Measurements from ENCODE around the gene GEMIN4. TPM values are rescaled to one million over a fixed set of nuclear protein-coding genes. Genes with fewer than 3 reads are reported as not detected.

The GEMIN4 gene
- total RNA-seq: 11.3 and 17.1 TPM in 2 replicates

DNA sequence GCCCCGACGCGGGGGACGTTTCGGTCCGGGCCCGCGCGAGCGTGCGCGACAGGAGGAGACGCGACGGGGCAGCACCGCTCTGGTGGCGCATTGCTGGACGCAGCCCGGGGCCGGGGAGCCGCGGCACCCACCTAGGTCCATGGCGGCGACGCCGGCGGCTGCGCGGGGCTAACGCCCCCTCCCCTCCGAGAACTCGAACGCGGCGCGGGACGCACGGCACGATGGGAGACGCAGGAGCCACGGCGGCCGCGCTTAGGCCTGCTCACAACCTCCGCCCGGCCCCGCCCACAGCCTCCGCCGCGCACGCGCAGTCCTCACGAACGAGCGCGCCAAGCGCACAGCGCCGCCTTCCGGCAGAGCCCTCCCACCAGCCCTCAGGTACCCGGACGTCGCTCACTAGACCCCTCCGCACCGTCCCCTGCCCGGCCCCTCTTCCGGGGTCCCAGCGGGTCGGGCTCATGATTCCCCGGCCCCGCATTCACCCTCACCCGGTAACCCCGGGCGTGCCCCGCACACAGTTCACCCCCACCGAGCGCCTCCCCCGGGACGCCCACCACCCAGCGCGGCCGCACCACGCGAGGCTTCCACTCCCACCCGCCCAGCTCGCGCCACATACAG, at the start of gene GEMIN4:
Gene GEMIN4 (minus strand): TSS at position 263 of the 618 bp plus-strand sequence. CDS start 122 bp downstream, at position 141.

DNA sequence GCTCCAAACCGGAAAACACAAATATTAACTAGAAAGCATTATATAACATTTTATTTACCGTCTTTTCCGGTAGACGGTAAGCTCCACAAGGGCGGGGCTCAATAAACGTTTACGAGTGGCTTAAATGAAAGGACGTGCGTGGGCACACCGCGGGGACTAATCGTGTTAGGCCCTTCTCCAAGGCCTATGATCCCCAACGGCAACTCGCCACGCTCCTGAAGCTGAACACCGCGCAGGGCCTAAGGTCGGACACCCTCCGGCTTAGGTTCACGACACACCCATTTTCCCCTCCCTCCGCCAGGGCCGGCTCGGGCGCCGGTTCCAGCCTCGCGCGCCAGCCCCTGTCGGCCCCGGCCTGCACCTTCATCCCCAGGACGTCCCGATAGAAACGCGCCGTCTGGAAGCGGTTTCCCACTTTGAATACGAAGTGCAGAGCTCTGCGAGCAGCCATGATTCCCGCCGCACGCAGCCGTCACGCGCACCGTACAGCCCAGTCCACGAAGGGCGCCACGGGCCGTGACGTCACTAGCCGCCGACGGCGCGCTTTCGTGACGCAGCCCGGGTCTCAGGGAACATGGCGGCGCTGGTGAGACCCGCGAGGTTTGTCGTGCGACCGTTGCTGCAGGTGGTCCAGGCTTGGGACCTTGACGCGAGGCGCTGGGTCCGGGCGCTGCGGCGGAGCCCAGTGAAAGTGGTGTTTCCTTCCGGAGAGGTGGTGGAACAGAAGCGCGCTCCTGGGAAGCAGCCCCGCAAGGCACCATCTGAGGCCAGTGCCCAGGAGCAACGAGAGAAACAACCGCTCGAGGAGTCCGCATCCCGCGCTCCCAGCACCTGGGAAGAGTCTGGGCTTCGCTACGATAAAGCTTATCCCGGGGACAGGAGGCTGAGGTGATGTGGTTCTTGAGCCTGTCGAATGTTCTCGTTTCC, 30.0 kb upstream of the GEMIN4 start, which contains the start of the genes GLOD4 and MRM3:
Gene GLOD4 (minus strand): TSS at position 476 of the 927 bp plus-strand sequence. CDS start 25 bp downstream, at position 451.
Gene MRM3 (plus strand): TSS at position 549 of the 927 bp plus-strand sequence. CDS start 26 bp downstream, at position 575.

DNA sequence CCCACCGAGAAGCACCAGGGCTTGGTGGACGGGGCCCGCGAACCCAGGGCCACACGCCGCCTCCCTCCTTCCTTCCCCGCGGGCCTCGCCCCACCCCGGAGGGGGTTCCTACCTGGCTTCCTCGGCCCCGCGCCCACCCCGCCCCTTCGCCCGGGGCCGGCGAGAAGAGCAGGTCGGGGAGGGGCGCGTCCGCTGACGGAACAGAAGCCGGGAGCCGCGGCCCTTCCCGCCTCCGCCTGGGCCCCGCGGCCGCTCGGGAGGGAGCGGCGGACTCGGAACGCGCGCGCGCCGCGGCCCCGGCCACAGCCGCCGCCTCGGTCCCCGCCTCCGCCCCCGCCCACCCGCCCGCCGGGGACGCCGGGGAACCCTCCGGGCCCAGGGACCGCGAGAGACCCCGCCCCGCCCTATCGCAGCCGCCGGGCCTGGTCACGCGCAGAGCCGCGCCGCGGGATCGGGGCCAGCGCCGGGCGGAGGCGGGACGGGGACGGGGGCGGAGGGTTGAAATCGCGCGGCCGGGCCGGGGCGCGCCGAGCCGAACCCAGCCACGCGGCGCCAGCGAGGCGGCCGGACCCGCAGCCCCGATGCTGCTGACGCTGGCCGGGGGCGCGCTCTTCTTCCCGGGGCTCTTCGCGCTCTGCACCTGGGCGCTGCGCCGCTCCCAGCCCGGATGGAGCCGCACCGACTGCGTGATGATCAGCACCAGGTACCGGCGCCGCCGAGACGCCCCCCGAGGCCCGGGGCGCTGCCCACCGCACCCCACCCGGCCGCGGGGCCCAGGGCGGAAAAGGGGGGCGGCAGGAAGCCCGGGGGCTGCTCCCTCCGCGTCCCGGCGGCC, 19.8 kb downstream of the GEMIN4 start, which contains the start of gene TLCD3A:
Gene TLCD3A (plus strand): TSS at position 530 of the 835 bp plus-strand sequence. CDS start 52 bp downstream, at position 582.

Other genes with a start within 250 kb of the GEMIN4 start
- gene VPS53, start 37.4 kb downstream of the GEMIN4 start, total RNA-seq: 16.1 and 21.1 TPM in 2 replicates
- 32.4 and 32.8 TPM in 2 replicates for gene TLCD3A, start 19.7 kb downstream of the GEMIN4 start, total RNA-seq
- 78.1 and 150 TPM in 2 replicates for gene GLOD4, start 30.0 kb upstream of the GEMIN4 start, total RNA-seq
- 11.5 and 18.3 TPM in 2 replicates for gene MRM3, start 30.1 kb upstream of the GEMIN4 start, total RNA-seq
- gene NXN, start 227.5 kb upstream of the GEMIN4 start, total RNA-seq: 70.1 and 80.4 TPM in 2 replicates
- gene TIMM22, start 244.9 kb upstream of the GEMIN4 start, total RNA-seq: 13.6 and 17.8 TPM in 2 replicates